HPDE6-E6E7 (cell line): ENCODE measurements around the gene MAP3K10.
"Not testable (repeated sequence)": the region's sequence is repeated elsewhere in the genome, so short reads cannot be mapped to it uniquely, and the experiment has no call there.

ENCODE experiments used
- DNase-seq: peaks from one replicate; pipeline ENCODE4 v3.0.0; 2011; ENCODE audit warnings: missing footprints; ENCODE audit errors: extremely low spot score

MAP3K10 gene

DNA sequence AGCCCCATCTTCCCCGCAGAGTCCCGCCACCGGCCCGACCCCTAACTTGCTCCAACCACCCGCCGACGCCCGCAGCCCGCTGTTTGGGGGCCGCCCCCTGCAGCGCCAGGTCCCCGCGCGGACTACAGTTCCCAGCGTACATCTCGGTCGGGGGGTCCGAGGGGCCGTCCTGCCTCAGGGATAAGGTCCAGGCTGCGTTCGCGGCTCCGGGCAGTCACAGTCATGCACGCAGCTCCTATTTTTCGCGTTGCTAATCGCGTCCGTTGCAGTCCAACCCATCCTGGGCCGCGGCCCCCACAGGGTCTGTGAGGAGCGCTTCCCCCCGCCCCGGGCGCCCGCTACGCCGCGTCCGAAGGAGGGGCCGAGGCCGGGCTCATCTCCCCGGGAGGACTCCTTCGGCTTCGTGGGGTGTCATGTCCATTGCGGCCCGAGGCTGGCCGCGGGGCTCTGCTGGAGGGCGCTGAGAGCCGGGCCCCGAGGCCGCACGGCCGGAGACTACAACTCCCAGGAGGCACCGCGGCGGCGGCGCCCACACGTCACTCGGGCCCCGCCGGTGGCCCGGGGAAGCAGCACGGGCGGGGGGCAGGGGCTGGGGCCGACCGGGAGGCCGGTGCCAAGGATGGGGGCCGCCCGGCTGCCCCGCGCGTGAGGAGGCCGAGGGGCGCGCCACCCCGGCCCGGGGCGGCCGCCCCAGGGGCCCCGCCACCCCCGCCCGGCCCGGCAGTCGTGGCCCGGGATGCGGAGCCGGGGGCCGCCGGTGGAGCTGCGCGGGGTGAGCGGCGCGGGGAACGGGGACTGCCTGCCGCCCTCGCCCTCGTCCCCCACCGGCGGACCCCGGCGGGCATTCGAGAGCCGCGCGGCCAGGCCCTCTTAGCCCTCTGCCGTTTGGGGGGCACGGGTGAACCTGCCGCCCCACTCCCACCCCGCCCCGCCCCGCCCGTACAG, at the start of gene MAP3K10:
Gene MAP3K10, plus strand, starts transcription at position 536 of the 945 bp plus-strand sequence. CDS start 606 bp downstream, outside the sequence.
- DNase-seq = peak; percentile 63

DNA sequence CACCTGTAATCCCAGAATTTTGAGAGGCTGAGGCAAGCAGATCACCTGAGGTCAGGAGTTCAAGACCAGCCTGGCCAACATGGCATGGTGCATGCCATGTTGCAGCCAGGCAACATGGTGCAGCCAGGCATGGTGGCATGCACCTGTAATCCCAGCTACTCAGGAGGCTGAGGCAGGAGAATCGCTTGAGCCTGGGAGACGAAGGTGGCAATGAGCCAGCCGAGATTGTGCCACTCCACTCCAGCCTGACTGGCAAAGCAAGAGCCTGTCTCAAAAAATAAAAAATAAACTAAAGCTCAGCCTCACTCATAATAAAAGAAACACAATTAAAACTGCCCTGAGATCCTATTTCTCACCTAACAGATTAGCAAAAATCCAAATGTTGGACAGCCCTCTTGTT, 49.7 kb upstream of the MAP3K10 start:
- no peak for DNase-seq

DNA sequence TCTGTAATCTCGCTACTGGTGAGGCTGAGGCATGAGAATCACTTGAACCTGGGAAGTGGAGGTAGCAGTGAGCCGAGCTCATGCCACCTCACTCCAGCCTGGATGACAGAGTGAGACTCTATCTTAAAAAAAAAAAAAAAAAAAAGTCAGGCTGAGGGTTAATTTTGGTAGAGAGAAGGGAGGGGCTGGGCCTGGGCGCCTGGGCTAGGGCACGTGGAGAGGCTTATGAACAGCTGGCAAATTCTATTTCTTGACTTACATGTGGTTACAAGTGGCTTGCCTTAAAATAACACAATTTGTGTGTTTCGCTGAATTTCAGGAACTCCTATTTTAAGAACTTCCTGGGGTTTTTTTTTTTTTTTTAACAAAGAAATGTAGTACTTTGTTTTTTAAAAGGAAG, 47.6 kb upstream of the MAP3K10 start:
- no peak for DNase-seq

DNA sequence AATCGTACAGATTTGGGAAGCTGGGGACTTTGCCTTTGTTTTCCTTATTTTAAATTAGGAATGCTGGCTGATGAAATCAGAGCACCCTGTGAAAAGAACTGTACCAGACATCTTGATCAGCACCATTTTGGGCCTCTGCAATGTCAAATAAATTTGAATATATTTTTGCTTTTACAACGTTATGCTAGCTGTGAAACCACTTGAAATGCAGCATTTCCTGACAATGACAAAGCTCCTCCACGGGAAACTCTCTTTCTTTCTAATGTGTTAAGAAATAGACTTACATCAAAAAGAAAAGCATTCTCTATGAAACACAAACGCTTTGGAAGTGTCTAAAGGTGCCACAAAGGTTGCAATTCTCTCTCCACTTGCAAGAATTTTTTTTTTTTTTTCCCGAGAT, 47.1 kb upstream of the MAP3K10 start:
- no peak for DNase-seq

DNA sequence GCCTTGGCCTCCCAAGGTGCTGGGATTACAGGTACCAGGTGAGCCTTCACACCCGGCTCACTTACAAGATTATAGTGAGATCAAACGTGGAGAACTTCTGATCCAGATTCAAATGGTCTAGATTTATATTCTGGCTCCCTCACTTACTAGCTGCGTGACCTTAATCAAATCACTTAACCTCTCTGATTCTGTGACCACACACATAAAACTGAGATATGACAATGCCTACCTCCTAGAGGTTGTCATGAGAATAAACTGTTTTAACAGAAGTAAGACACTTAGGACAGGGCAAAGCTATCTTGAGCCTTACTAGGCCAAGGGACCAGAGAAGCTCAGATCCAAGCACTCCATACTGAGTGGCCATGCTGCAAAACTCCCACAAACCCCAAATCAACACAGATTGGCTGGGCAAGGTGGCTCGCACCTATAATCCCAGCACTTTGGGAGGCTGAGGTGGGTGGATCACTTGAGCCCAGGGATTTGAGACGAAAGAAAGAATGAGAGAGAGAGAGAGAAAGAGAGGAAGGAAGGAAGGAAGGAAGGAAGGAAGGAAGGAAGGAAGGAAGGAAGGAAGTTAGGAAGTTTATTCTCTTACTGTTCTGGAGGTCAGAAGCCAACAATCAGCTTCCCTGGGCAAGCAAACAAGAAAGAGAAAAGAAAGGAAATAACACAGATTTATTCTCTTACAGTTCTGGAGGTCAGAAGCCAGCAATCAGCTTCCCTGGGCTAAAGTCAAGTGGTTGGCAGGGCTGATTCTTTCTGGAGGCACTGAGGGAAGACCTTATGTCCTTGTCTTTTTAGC, 46.1 kb upstream of the MAP3K10 start:
- DNase-seq = no peak

DNA sequence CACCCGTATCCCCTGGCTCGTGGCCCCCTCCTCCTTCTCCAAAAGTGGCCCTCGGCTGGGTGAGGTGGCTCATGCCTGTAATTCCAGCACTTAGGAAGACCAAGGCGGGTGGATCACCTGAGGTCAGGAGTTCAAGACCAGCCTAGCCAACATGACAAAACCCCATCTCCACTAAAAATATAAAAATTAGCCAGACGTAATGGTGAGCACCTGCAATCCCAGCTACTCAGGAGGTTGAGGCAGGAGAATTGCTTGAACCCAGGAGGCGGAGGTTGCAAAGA, 45.5 kb upstream of the MAP3K10 start:
- DNase-seq = not testable (repeated sequence)

DNA sequence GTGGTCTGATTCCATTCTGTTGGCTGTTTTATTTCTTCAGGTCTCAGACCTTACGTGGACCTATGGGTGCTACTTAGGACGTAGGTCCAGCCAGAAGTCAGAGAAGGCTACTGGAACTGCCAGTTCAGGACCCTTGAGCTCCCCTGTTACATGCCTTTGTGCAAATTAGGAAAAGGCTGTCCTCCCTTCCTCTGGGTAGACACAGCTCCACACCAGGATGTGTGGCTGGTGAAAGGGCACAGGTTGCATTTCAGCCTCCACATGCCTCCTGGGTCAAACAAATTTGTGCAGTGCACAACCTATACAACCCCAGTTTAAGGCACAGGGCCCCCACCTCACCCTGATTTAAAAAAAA, 43.9 kb upstream of the MAP3K10 start:
- no peak for DNase-seq

DNA sequence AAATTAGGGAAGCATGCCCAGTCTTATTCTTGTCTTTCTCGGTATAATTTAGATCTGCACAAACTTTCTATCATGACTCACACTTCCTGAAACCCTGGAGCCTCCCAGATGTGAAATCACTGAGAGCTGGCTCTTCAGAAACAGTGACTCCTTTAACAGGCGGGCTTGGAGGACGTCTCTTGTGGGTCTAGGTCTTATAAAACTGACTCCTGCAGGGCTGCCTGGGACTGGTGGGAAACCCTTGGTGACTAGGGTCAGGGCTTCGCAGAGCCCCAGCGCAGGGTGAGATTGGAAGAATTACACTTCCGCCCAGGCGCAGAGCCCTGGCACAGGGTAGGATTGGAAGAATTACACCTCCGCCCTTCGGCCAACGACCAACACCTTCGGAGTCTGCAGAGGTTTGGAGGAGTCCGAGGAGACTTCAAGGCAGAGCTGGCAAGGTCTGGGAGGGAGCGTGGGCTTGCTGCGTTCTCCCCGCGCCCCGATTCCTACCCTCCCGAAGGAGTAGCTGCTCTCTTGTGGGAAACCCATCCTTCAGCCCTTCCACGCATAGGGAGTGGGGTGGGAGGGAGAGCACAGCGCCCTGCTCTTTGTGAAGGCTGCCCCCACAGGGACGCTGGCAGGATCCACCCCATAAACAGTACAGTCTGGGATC, 43.4 kb upstream of the MAP3K10 start:
- peak; percentile 79 for DNase-seq

DNA sequence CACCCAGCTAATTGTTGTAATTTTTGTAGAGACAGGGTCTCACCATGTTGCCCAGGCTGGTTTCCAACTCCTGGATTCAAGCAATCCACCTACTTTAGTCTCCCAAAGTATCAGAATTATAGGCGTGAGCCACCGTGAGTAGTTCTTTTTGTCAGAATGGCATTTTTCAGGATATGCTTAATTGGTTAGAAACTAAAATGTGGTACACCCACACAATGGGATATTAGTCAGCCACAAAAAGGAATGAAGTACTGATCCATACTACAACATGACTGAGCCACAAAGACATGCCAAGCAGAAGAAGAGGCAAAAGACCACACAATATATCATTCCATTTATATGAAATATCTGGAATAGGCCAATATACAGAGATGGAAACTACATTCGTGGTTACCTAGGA, 41.7 kb upstream of the MAP3K10 start:
- no peak for DNase-seq

DNA sequence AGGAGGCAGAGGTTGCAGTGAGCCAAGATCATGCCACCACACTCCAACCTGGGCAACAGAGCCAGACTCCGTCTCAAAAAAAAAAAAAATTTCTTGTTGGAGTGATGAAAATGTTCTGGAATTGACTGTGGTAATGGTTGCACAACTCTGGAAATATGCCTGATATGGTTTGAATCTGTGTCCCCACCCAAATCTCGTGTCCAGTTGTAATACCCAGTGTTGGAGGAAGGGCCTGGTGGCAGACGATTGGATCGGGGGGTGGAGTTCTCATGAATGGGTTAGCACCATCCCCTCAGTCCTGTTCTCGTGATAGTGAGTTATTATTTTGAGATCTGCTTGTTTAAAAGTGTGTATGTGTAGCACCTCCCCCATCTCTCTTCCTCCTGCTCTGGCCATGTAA, 41.1 kb upstream of the MAP3K10 start:
- DNase-seq = no peak

DNA sequence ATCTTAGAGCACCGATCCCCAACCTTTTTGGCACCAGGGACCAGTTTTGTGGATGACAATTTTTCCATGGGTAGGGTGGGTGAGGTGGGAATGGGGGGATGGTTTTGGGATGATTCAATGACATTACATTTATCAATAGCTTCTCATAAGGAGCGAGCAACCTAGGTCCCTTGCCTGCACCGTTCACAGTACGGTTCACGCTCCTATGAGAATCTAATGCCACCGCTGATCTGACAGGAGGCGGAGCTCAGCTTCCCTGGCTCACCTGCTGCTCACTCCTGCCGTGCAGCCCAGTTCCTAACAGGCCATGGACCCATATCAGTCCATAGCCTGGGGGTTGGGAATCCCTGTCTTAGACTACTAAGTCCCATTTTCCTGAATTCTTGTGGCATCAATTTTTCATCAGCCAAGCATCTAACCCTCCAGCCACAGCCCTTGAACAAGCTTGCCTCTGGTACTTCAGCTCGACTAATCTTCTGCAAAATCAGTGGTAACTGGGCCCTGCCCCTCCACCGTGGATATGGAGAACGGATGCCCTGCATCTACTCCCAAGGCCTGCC, 37.0 kb upstream of the MAP3K10 start:
- no peak for DNase-seq

DNA sequence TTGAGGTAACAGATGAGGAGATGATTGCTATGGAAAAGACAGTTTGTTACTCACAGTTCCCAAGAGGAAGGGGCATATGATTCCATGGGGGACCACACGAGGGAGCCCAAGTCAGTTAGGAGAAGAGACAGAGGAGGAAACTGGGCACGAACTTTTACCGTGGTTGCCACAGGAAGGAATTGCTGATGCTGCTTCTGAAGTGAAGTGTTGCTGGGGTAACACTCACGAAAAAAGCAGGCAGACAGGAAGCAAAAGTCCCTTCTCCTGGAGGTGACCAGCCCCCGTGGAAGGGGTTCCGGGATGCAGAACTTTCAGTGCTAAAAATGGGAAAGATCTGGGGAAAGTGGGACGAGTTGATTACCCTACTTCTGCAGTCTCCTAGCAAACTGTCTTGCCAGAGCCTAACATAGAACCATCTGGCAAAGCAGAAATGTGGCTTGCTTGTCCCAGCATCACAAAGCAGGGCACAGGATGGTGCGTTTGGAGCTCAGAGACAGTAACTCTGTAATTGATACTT, 35.4 kb upstream of the MAP3K10 start:
- no peak for DNase-seq

DNA sequence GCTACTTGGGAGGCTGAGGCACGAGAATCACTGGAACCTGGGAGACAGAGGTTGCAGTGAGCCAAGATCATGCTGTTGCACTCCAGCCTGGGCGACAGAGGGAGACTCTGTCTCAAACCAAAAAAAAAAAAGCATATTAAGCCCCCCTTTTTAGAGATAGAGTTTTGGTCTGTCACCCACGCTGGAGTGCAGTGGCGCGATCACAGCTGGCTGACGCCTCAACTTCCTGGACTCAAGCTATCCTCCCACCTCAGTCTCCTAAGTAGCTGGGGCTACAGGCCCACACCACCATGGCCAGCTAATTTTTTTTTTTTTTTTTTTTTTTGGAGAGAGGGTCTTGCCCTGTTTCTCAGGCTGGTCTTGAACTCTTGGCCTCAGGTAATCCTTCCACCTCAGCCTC, 34.2 kb upstream of the MAP3K10 start:
- no peak for DNase-seq

DNA sequence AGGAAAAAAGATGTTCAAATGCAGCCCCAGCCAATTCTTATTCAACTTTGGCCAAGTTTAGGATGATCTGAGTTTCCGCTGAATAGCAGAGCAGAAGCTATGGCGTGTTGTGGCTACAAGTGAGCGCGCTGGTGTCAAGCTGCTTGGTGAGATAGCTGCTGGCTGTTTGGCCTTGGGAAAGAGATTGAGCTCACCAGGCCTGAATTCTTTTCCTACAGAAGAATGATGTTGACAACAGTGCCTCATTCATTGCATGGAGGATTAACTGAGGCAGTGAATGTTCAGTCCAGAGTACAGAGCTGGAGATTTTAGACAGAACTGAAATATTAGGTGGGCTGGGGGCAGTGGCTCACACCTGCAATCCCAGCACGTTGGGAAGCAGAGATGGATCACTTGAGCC, 31.5 kb upstream of the MAP3K10 start:
- no peak for DNase-seq

DNA sequence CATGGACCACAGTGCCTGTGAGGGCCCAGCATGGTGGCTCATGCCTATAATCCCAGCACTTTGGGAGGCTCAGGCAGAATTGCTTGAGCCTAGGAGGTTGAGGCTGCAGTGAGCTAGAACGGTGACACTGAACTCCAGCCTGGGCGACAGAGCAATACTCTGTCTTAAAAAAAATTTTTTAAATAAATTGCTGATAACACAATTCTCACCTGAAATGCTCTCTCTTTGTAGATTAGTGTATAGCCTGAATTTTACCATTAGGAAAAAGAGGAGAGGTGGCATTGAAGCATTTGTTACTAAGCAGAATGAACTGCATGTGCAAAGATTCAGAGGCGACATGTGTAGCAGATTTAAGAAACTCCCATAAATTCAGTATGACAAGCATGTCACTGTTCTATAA, 29.1 kb upstream of the MAP3K10 start:
- DNase-seq = no peak

DNA sequence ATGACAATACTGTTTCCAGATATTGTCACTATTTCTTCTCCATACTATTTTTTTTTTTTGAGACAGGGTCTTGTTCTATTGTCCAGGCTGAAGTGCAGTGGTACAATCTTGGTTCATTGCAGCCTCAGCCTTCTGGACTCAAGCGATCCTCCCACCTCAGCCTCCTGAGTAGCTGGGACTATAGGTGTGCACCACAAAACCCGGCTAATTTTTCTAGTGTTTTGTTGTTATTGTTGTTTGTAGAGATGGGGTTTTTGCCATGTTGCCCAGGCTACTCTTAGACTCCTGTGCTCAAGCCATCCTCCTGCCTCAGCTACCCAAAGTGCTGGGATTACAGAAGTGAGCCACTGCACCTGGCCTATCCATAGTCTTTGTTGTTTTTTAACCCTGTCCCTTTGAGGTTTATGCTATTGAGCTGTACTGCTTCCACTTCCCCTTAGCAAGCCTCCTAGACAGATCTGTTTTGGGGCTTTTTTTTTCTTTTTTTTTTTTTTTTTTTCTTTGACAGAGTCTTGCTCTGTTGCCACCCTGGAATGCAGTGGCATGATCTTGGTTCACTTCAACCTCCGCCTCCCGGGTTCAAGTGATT, 27.6 kb upstream of the MAP3K10 start:
- no peak for DNase-seq

DNA sequence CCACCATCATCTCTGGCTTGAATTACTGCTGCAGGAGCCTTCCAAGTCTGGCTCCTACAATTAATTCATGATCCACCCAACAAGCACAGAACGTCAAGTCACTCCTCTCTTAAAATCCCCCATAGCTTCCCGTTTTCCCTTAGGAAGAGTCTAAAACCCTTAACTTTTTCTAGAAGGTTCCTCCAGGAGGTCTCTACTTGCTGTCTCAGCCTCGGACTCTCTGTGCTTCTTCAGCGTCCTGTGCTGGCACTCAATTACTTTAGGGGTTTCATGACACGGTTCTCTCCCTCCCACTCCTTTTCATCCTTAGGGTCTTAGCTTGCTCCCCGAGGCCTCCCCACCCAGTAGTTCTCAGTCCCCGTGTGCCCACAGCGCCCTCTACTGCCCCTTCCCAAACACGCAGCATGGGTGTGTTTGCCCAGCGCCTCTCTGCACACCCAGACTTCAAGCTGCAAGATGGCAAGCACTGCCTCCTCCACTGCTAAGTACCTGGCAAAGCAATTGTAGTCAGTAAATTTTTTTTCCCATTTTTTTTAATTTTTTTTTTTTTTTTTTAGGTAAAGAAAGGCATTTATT, 25.8 kb upstream of the MAP3K10 start:
- no peak for DNase-seq

DNA sequence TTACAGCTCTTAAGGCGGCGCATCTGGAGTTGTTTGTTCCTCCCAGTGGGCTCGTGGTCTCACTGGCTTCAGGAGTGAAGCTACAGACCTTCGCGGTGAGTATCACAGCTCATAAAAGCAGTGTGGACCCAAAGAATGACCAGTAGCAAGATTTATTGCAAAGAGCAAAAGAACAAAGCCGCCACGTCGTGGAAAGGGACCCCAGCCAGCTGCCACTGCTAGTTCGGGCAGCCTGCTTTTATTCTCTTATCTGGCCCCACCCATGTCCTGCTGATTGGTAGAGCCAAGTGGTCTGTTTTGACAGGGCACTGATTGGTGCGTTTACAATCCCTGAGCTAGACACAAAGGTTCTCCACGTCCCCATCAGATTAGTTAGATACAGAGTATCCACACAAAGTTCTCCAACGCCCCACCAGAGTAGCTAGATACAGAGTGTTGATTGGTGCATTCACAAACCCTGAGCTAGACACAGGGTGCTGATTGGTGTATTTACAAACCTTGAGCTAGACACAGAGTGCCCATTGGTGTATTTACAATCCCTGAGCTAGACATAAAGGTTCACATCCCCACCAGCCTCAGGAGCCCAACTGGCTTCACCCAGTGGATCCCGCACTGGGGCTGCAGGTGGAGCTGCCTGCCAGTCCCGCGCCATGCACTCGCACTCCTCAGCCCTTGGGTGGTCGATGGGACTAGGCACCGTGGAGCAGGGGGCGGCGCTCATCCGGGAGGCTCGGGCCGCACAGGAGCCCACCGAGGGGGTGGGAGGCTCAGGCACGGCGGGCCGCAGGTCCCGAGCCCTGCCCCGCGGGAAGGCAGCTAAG, 21.5 kb upstream of the MAP3K10 start:
- DNase-seq = not testable (repeated sequence)

DNA sequence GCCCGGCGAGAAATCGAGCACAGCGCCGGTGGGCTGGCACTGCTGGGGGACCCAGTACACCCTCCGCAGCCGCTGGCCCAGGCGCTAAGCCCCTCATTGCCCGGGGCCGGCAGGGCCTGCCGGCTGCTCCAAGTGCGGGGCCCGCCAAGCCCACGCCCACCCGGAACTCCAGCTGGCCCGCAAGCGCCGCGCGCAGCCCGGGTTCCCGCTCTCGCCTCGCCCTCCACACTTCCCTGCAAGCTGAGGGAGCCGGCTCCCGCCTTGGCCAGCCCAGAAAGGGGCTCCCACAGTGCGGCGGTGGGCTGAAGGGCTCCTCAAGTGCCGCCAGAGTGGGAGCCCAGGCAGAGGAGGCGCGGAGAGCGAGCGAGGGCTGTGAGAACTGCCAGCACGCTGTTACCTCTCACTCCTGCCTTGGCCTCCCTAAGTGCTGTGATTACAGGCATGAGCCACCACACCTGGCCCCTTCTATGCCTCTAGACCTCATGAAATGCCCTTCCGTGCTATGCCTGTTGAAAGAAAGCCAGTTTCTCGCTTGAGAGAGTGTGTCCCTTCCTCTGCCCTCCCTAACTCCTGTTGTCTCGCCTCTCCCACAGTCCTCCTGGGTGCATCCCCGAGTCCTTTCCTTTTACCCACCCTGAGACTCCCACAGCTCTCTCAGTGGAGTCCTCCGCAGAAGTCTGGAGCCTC, 20.8 kb upstream of the MAP3K10 start:
- not testable (repeated sequence) for DNase-seq

DNA sequence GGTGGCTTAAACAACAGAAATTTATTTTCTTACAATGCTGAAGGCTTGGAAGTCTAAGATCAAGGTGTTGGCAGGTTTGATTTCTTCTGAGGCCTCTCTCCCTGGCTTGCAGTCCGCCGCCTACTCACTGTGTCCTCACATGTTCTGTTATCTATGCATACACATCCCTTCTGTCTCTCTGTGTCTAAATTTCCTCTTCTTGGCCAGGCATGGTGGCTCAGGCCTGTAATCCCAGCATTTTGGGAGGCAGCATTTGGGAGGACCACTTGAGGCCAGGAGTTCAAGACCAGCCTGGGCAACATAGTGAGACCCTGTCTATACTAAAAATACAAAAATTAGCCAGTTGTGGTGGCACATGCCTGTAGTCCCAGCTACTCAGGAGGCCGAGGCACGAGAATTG, 19.9 kb upstream of the MAP3K10 start:
- DNase-seq = not testable (repeated sequence)
